ENCODE data around the gene PRR23C. TPM values are rescaled to one million over a fixed set of nuclear protein-coding genes. Genes with fewer than 3 reads are reported as not detected.

The PRR23C gene
- total RNA-seq, 1 experiment from 2014 or later, result not detected

GRCh38 chr3:139006051-139006716 lies 38.5 kb downstream of the PRR23C start, which contains the start of gene PRR23A:
Gene PRR23A, minus strand, starts transcription at chr3:139006268. Its CDS starts 0 bp downstream, at chr3:139006268.
- H3K4me1 ChIP-seq (ENCODE audit: control insufficient read depth in 1 of 2, insufficient read depth in 2 of 2, low read length in 2 of 2), result no peaks in the 10 kb centered on the region
- CTCF ChIA-PET, result no interaction called here
- no peaks in the 10 kb centered on the region for H3K79me2 ChIP-seq (ENCODE audit: insufficient read depth, low read length)
- H4K20me1 ChIP-seq (ENCODE audit: insufficient read depth), result no peaks in the 10 kb centered on the region
- H3K36me3 ChIP-seq (ENCODE audit: control insufficient read depth in 1 of 2, insufficient read depth in 2 of 2, low read length in 2 of 2), result no peaks in the 10 kb centered on the region
- RAD21 ChIA-PET (ENCODE audit: low non-redundant PET in 1 of 2, low total read pairs in 2 of 2, uncharacterized antibody in 2 of 2, unreplicated experiment in 2 of 2), result no interaction called here
- no peak within 1 kb of the TSS for H3K4me2 ChIP-seq (ENCODE audit: low read length)
- no TSS peak for BruUV-seq (replicated peaks)
- no peaks in the 10 kb centered on the region for H3K27me3 ChIP-seq (ENCODE audit: insufficient read depth, low read length)
- intact Hi-C loops (cut with micrococcal nuclease), result no loop called here
- no peak within 1 kb of the TSS for H3K4me3 ChIP-seq (replicated peaks in 1 of 2; ENCODE audit: low read depth in 1 of 2, low read length in 2 of 2)
- no peaks in the 10 kb centered on the region for H3K9me2 ChIP-seq (ENCODE audit: insufficient read depth)
- TF ChIP-seq POLR2A (IDR thresholded peaks at IDR 0.05; ENCODE audit: borderline replicate concordance, extremely low read depth, insufficient read depth, insufficient read length), result no peak
- no peak for TF ChIP-seq EZH2phosphoT487 (IDR thresholded peaks at IDR 0.05; ENCODE audit: borderline replicate concordance)
- TF ChIP-seq CTCF (IDR thresholded peaks at IDR 0.05 in 2 of 3, conservative IDR thresholded peaks at IDR 0.05 in 1 of 3; ENCODE audit: borderline replicate concordance in 1 of 3, insufficient read depth in 1 of 3, low read depth in 2 of 3, low read length in 2 of 3), result no peak
- no peak within 1 kb of the TSS for H2AFZ ChIP-seq (ENCODE audit: low read depth, low read length, poor library complexity, severe bottlenecking)
- no peak within 1 kb of the TSS for H3K9ac ChIP-seq (ENCODE audit: low read length)
- POLR2A ChIA-PET, result no interaction called here
- no peaks in the 10 kb centered on the region for H3K9me3 ChIP-seq (ENCODE audit: control insufficient read depth in 1 of 2, insufficient read depth in 1 of 2, low read depth in 1 of 2, low read length in 2 of 2)
- no peak for ATAC-seq
- no peak for DNase-seq (ENCODE audit: low read depth, low spot score)
- H3K27ac ChIP-seq (ENCODE audit: low read depth, low read length), result no peak within 1 kb of the TSS

GRCh38 chr3:139005356-139005993 lies 39.2 kb downstream of the PRR23C start:
- intact Hi-C loops (cut with micrococcal nuclease), result no loop called here
- H3K27me3 ChIP-seq (ENCODE audit: insufficient read depth, low read length), result no peaks in the 10 kb centered on the region
- TF ChIP-seq ZBTB33 (IDR thresholded peaks at IDR 0.05; ENCODE audit: extremely low read depth, insufficient replicate concordance, low read length) (no peak), EGR1 (IDR thresholded peaks at IDR 0.05; ENCODE audit: low read depth) (no peak), RAD21 (IDR thresholded peaks at IDR 0.05; ENCODE audit: low read depth) (no peak), EZH2 (IDR thresholded peaks at IDR 0.05) (no peak), CBX3 (IDR thresholded peaks at IDR 0.05; ENCODE audit: low read depth) (no peak), ATF3 (IDR thresholded peaks at IDR 0.05) (no peak), SRF (IDR thresholded peaks at IDR 0.05; ENCODE audit: low read depth) (no peak), TCF7L2 (IDR thresholded peaks at IDR 0.05; ENCODE audit: borderline replicate concordance, extremely low read depth, insufficient read depth, insufficient read length) (no peak), ZFX (IDR thresholded peaks at IDR 0.05) (no peak), POLR2A (IDR thresholded peaks at IDR 0.05; ENCODE audit: borderline replicate concordance, extremely low read depth, insufficient read depth, insufficient read length) (no peak)
- no peaks in the 10 kb centered on the region for H3K9me2 ChIP-seq (ENCODE audit: insufficient read depth)
- ChIA-PET POLR2A (no interaction called here), RAD21 (ENCODE audit: low non-redundant PET in 1 of 2, low total read pairs in 2 of 2, uncharacterized antibody in 2 of 2, unreplicated experiment in 2 of 2) (no interaction called here), CTCF (no interaction called here)
- no peak overlapping the region for H3K27ac ChIP-seq (ENCODE audit: low read depth, low read length)
- no peaks in the 10 kb centered on the region for H3K36me3 ChIP-seq (ENCODE audit: control insufficient read depth in 1 of 2, insufficient read depth in 2 of 2, low read length in 2 of 2)
- H3K9me3 ChIP-seq (ENCODE audit: control insufficient read depth in 1 of 2, insufficient read depth in 1 of 2, low read depth in 1 of 2, low read length in 2 of 2), result no peaks in the 10 kb centered on the region
- DNase-seq (ENCODE audit: low read depth, low spot score) (no peak), ATAC-seq (no peak)
- H4K20me1 ChIP-seq (ENCODE audit: insufficient read depth), result no peaks in the 10 kb centered on the region
- H3K4me1 ChIP-seq (ENCODE audit: control insufficient read depth in 1 of 2, insufficient read depth in 2 of 2, low read length in 2 of 2), result no peaks in the 10 kb centered on the region
- H3K79me2 ChIP-seq (ENCODE audit: insufficient read depth, low read length), result no peaks in the 10 kb centered on the region
- H3K4me2 ChIP-seq (ENCODE audit: low read length), result no peak overlapping the region
- H3K9ac ChIP-seq (ENCODE audit: low read length), result no peak overlapping the region
- H2AFZ ChIP-seq (ENCODE audit: low read depth, low read length, poor library complexity, severe bottlenecking), result no peak overlapping the region
- BruUV-seq (replicated peaks), result no TSS peak
- H3K4me3 ChIP-seq (replicated peaks in 1 of 2; ENCODE audit: low read depth in 1 of 2, low read length in 2 of 2), result no peak overlapping the region

Data from HCT116 (cell line).